Epithelial cell of proximal tubule (primary cell): ENCODE data around the gene KIF18A. TPM values are rescaled to one million over a fixed set of nuclear protein-coding genes. Genes with fewer than 3 reads are reported as not detected.
A peak's percentile ranks its signal among the peaks of the same experiment; 100 is the strongest.

Experiments
- DNase-seq: peaks from one replicate; pipeline ENCODE4 v3.0.0-alpha.2; 2011; ENCODE audit warnings: low read depth
- H3K4me3 ChIP-seq: 2 replicates; pipeline ENCODE4 v1.5.1; 2011; ENCODE audit warnings: low read depth, mild to moderate bottlenecking, low read length
- total RNA-seq: library from RNA; depleted of rRNA; stranded (reverse); fragments of >200 nt; gene quantifications from 2 replicates; pipeline ENCODE4 v1.2.3, GENCODE V29; 2015
- TF ChIP-seq, protein P1 (sequence below): conservative IDR thresholded peaks from 2 replicates; pipeline ENCODE4 v1.5.1; 2012; ENCODE audit warnings: low read depth, mild to moderate bottlenecking, low read length

Gene KIF18A
- total RNA-seq, 1 donor from 2014 or later: 15.7 TPM

DNA sequence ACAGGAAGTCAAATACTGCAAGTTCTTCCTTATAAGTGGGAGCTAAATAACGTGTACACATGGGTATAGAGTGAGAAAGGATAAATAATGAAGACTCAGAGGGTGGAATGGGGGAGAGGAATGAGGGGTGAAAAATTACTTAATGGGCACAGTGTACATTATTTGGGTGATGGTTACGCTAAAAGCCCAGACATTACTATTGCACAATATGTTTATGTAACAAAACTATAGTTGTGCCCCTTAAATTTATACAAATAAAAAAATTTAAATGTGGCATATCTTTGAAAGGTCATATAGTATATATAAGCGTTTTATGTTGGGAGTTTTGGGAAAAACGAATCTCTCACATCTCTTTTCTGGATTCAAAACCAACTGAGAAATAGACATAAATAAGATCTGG, 96.1 kb downstream of the KIF18A start:
- no peak for DNase-seq
- H3K4me3 ChIP-seq: no peak overlapping the region
- TF ChIP-seq, protein P1, sequence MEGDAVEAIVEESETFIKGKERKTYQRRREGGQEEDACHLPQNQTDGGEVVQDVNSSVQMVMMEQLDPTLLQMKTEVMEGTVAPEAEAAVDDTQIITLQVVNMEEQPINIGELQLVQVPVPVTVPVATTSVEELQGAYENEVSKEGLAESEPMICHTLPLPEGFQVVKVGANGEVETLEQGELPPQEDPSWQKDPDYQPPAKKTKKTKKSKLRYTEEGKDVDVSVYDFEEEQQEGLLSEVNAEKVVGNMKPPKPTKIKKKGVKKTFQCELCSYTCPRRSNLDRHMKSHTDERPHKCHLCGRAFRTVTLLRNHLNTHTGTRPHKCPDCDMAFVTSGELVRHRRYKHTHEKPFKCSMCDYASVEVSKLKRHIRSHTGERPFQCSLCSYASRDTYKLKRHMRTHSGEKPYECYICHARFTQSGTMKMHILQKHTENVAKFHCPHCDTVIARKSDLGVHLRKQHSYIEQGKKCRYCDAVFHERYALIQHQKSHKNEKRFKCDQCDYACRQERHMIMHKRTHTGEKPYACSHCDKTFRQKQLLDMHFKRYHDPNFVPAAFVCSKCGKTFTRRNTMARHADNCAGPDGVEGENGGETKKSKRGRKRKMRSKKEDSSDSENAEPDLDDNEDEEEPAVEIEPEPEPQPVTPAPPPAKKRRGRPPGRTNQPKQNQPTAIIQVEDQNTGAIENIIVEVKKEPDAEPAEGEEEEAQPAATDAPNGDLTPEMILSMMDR: no peak

DNA sequence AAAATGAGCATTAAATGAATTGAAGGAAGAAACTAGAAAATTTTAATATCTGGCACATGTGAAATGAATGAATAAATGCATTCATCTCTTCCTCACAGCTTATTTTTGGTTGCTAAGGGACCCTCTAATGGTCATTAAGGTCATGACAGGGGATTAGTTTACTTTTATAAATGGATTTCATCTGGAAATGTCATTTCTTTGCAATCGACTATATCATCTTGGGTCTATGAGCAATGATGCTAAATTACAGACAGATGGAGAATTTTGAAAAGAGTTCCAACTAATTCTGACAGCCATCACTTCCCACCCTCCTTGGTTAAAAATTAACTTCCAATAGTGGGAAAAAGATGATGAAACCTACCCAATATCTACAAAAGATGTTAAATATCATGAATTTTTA, 98.0 kb downstream of the KIF18A start:
- H3K4me3 ChIP-seq: no peak overlapping the region
- DNase-seq: no peak
- TF ChIP-seq, protein P1: no peak

DNA sequence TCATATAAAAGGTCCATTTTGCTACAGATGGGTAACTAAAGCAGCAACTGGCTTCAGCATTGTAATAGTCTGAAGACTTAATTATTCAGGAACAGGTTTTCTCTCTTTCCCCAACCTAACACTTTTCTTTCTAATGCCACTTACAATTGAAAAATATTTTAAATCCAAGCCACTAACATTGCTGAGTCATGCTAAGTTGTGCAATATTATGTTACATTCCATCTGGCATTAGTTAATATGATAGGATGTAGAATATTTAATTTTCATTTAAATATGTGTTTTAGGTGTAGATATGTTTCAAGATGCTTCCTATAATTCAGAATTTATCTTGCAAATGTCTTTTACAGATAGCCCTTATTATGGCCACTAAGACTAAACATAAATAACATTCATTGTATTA, 98.6 kb downstream of the KIF18A start:
- peak; percentile 13 for DNase-seq
- H3K4me3 ChIP-seq: no peak overlapping the region
- TF ChIP-seq, protein P1: no peak

DNA sequence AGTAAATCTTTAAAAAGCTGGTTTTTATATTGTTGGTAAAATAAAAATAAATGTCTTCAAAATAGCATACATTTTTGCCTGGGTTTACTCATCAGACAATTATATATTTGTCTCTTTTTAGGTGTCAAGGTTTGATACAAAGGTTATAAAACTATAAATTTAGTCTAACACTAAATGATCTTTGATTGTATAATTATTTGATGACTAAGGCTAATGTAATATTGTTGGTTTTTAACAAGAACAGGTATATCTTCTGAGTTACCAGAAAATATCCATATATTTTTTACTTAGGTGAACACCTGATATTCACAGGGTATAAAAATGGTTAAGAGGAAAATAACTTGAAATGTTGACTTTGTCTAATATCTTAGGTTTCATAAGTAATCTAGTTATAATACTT, 104.3 kb downstream of the KIF18A start:
- DNase-seq: no peak
- TF ChIP-seq, protein P1: no peak
- H3K4me3 ChIP-seq: no peak overlapping the region

DNA sequence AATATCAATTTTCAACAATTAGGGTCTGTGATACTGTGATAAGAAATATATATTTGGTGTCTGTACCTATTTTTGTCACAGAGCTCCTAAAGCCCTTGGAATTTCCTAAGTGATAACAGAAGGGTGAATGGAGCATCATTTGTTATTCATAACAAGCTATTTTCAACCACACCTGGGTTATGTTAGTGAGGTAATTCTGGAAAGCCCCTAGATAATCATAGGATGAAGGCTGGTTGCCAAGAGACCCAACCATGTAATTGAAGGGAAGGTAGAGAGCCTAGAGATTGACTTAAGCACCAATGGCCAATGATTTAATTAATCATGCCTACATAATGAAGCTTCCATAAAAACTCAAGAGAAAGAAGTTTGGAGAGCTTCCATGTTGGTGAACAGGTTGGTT, 109.4 kb downstream of the KIF18A start:
- DNase-seq: no peak
- no peak overlapping the region for H3K4me3 ChIP-seq
- TF ChIP-seq, protein P1: no peak

DNA sequence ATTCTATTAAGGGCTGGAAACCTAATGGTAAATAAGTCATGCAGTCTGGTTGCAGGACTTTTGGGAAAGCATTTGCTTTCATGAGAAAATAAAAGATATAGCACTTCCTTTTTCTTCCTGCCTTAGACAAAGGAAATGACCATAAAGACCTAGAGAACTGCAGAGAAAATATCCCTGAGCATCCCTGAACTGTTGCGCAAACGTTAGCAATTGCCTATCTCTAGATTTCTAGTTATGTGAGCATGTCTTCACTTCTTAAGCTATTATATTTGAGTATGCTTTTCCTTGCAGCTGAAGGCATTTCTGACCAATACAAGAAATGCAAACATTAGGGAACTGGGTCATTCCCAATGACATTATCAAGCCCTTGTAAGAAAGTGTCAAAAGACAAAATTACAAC, 110.6 kb downstream of the KIF18A start:
- H3K4me3 ChIP-seq: no peak overlapping the region
- TF ChIP-seq, protein P1: no peak
- no peak for DNase-seq

DNA sequence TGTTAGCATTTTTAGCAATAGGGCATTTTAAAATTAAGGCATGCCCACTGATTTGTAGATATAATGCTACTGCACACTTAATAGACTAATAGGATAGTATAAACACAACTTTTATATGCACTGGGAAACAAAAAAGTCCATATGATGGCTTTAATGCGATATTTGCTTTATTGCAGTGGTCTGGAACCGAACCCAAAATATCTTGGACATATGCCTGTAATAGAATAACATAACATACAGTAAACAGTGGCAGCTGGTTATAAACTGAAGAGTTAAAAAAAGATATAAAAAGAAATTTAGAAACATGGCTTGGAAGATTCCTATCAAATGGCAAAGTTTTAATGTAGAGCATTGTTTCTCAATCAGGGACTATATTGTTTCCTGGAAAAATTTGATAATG, 111.9 kb downstream of the KIF18A start:
- H3K4me3 ChIP-seq: no peak overlapping the region
- TF ChIP-seq, protein P1: no peak
- no peak for DNase-seq
